Gastroesophageal sphincter (tissue), 3 donors: ENCODE data around the gene ZBTB22.

Experiments
- POLR2A ChIP-seq, 2 donors: fragments of 450-650 bp; IDR thresholded peaks; one replicate each; pipeline ENCODE4 v1.6.1; 2017; ENCODE audit warnings: antibody characterized with exemption in 2 of 2, mild to moderate bottlenecking in 2 of 2, moderate library complexity in 1 of 2
- TF ChIP-seq, protein P1 (sequence below), 4 experiments: fragments of 200-600 bp in 2 of 4; fragments of 450-650 bp in 2 of 4; sonication (generic) in 1 of 4; IDR thresholded peaks; one replicate each; pipeline ENCODE4 v1.5.1; 2017 to 2019; ENCODE audit warnings: antibody characterized with exemption in 4 of 4, mild to moderate bottlenecking in 2 of 4, moderate library complexity in 2 of 4

GRCh38 chr6:33295621-33296369, 21.7 kb downstream of the ZBTB22 start:
- TF ChIP-seq POLR2A (IDR thresholded peaks at IDR 0.05) = no peak
- TF ChIP-seq, protein P1, sequence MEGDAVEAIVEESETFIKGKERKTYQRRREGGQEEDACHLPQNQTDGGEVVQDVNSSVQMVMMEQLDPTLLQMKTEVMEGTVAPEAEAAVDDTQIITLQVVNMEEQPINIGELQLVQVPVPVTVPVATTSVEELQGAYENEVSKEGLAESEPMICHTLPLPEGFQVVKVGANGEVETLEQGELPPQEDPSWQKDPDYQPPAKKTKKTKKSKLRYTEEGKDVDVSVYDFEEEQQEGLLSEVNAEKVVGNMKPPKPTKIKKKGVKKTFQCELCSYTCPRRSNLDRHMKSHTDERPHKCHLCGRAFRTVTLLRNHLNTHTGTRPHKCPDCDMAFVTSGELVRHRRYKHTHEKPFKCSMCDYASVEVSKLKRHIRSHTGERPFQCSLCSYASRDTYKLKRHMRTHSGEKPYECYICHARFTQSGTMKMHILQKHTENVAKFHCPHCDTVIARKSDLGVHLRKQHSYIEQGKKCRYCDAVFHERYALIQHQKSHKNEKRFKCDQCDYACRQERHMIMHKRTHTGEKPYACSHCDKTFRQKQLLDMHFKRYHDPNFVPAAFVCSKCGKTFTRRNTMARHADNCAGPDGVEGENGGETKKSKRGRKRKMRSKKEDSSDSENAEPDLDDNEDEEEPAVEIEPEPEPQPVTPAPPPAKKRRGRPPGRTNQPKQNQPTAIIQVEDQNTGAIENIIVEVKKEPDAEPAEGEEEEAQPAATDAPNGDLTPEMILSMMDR (IDR thresholded peaks at IDR 0.05) = no peak
